ENCODE measurements around the gene CDHR4.
"Not testable (repeated sequence)": the region's sequence is repeated elsewhere in the genome, so short reads cannot be mapped to it uniquely, and the experiment has no call there.

The CDHR4 gene

GRCh38 chr3:49804141-49805041 is 4.7 kb upstream of the CDHR4 start:
- no peak for DNase-seq (ENCODE audit: low spot score)

- DNase-seq (ENCODE audit: low spot score): peak; percentile 57
Measured at GRCh38 chr3:49803465-49804140, 3.9 kb upstream of the CDHR4 start.

- peak; percentile 94 for DNase-seq (ENCODE audit: low spot score)
Measured at GRCh38 chr3:49802719-49803464, 3.2 kb upstream of the CDHR4 start, which contains the start of gene INKA1. TSS of gene INKA1 (plus strand) at chr3:49803261. CDS start at chr3:49803393, 132 bp downstream.

- no peak for DNase-seq (ENCODE audit: low spot score)
Measured at GRCh38 chr3:49801160-49801559, 1.5 kb upstream of the CDHR4 start.

- no peak for DNase-seq (ENCODE audit: low spot score)
Measured at GRCh38 chr3:49799105-49799504, 568 bp downstream of the CDHR4 start.

GRCh38 chr3:49794926-49795905 is 4.5 kb downstream of the CDHR4 start:
- no peak for DNase-seq (ENCODE audit: low spot score)

- DNase-seq (ENCODE audit: low spot score): no peak
Measured at GRCh38 chr3:49794431-49794830, 5.2 kb downstream of the CDHR4 start.

GRCh38 chr3:49793486-49794085 is 6.1 kb downstream of the CDHR4 start:
- DNase-seq (ENCODE audit: low spot score): no peak

GRCh38 chr3:49792371-49793150 is 7.1 kb downstream of the CDHR4 start:
- DNase-seq (ENCODE audit: low spot score): no peak

- DNase-seq (ENCODE audit: low spot score): no peak
Measured at GRCh38 chr3:49791571-49791970, 8.1 kb downstream of the CDHR4 start.

GRCh38 chr3:49790626-49791411 is 8.9 kb downstream of the CDHR4 start:
- no peak for DNase-seq (ENCODE audit: low spot score)

GRCh38 chr3:49788056-49788455 is 11.6 kb downstream of the CDHR4 start:
- no peak for DNase-seq (ENCODE audit: low spot score)

- DNase-seq (ENCODE audit: low spot score): no peak
Measured at GRCh38 chr3:49787536-49787935, 12.1 kb downstream of the CDHR4 start.

- peak; percentile 43 for DNase-seq (ENCODE audit: low spot score)
Measured at GRCh38 chr3:49787182-49787464, 12.6 kb downstream of the CDHR4 start.

GRCh38 chr3:49786357-49787181 is 13.1 kb downstream of the CDHR4 start, which contains the start of gene IP6K1:
TSS of gene IP6K1 (minus strand) at chr3:49786542. CDS start at chr3:49748040, 38,502 bp downstream.
- DNase-seq (ENCODE audit: low spot score): peak; percentile 100

GRCh38 chr3:49785565-49786356 is 13.9 kb downstream of the CDHR4 start:
- no peak for DNase-seq (ENCODE audit: low spot score)

GRCh38 chr3:49782277-49782676 is 17.4 kb downstream of the CDHR4 start:
- DNase-seq (ENCODE audit: low spot score): not testable (repeated sequence)

Measured in Ammon's horn (tissue), 1 donor.